Ishikawa (cell line): ENCODE measurements around the gene SPIRE2.

Experiments
- CEBPB ChIP-seq: IDR thresholded peaks from 2 replicates; pipeline ENCODE4 v1.6.1; 2012
- EP300 ChIP-seq: IDR thresholded peaks from 2 replicates; pipeline ENCODE4 v1.6.1; 2012; ENCODE audit warnings: borderline replicate concordance
- YY1 ChIP-seq: IDR thresholded peaks from 2 replicates; pipeline ENCODE4 v1.6.1; 2012; ENCODE audit warnings: low read depth
- TF ChIP-seq, protein P1 (sequence below): IDR thresholded peaks from 2 replicates; pipeline ENCODE4 v1.6.1; 2012
- TF ChIP-seq, protein P2 (sequence below): IDR thresholded peaks from 2 replicates; pipeline ENCODE4 v1.6.1; 2012; ENCODE audit warnings: low read depth, mild to moderate bottlenecking

- TF ChIP-seq, protein P1, sequence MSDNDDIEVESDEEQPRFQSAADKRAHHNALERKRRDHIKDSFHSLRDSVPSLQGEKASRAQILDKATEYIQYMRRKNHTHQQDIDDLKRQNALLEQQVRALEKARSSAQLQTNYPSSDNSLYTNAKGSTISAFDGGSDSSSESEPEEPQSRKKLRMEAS, result no peak
- TF ChIP-seq EP300 (no peak), CEBPB (no peak), YY1 (no peak)
- TF ChIP-seq, protein P2, sequence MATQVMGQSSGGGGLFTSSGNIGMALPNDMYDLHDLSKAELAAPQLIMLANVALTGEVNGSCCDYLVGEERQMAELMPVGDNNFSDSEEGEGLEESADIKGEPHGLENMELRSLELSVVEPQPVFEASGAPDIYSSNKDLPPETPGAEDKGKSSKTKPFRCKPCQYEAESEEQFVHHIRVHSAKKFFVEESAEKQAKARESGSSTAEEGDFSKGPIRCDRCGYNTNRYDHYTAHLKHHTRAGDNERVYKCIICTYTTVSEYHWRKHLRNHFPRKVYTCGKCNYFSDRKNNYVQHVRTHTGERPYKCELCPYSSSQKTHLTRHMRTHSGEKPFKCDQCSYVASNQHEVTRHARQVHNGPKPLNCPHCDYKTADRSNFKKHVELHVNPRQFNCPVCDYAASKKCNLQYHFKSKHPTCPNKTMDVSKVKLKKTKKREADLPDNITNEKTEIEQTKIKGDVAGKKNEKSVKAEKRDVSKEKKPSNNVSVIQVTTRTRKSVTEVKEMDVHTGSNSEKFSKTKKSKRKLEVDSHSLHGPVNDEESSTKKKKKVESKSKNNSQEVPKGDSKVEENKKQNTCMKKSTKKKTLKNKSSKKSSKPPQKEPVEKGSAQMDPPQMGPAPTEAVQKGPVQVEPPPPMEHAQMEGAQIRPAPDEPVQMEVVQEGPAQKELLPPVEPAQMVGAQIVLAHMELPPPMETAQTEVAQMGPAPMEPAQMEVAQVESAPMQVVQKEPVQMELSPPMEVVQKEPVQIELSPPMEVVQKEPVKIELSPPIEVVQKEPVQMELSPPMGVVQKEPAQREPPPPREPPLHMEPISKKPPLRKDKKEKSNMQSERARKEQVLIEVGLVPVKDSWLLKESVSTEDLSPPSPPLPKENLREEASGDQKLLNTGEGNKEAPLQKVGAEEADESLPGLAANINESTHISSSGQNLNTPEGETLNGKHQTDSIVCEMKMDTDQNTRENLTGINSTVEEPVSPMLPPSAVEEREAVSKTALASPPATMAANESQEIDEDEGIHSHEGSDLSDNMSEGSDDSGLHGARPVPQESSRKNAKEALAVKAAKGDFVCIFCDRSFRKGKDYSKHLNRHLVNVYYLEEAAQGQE, result no peak
Measured at GRCh38 chr16:89912627-89913026, 84.4 kb downstream of the SPIRE2 start.
